ENCODE results near the gene SOCS4. TPM values are rescaled to one million over a fixed set of nuclear protein-coding genes. Genes with fewer than 3 reads are reported as not detected.
A peak's percentile ranks its signal among the peaks of the same experiment; 100 is the strongest.

SOCS4 gene, protein sequence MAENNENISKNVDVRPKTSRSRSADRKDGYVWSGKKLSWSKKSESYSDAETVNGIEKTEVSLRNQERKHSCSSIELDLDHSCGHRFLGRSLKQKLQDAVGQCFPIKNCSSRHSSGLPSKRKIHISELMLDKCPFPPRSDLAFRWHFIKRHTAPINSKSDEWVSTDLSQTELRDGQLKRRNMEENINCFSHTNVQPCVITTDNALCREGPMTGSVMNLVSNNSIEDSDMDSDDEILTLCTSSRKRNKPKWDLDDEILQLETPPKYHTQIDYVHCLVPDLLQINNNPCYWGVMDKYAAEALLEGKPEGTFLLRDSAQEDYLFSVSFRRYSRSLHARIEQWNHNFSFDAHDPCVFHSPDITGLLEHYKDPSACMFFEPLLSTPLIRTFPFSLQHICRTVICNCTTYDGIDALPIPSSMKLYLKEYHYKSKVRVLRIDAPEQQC
- polyA plus RNA-seq (2012; ENCODE audit: insufficient read depth, insufficient read length, low read depth), result 22.7 TPM

- H3K4me3 ChIP-seq (ENCODE audit: low read depth, low read length), result peak within 1 kb of the TSS; percentile 95
- no peaks in the 10 kb centered on the region for H3K9me3 ChIP-seq
- peaks cover 15% of the 10 kb centered on the region; the same call in 1 of the 2 replicates for H3K4me1 ChIP-seq
- H3K36me3 ChIP-seq, result peaks cover 3% of the 10 kb centered on the region
- H3K27me3 ChIP-seq, result no peaks in the 10 kb centered on the region
- TF ChIP-seq, protein P1, sequence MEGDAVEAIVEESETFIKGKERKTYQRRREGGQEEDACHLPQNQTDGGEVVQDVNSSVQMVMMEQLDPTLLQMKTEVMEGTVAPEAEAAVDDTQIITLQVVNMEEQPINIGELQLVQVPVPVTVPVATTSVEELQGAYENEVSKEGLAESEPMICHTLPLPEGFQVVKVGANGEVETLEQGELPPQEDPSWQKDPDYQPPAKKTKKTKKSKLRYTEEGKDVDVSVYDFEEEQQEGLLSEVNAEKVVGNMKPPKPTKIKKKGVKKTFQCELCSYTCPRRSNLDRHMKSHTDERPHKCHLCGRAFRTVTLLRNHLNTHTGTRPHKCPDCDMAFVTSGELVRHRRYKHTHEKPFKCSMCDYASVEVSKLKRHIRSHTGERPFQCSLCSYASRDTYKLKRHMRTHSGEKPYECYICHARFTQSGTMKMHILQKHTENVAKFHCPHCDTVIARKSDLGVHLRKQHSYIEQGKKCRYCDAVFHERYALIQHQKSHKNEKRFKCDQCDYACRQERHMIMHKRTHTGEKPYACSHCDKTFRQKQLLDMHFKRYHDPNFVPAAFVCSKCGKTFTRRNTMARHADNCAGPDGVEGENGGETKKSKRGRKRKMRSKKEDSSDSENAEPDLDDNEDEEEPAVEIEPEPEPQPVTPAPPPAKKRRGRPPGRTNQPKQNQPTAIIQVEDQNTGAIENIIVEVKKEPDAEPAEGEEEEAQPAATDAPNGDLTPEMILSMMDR (IDR thresholded peaks at IDR 0.05; ENCODE audit: low read depth, low read length), result no peak
- DNase-seq, result peak; percentile 97
Observed at GRCh38 chr14:55026793-55027561, at the start of gene SOCS4, which contains the start of gene WDHD1. Gene SOCS4, plus strand, starts transcription at chr14:55027236. Its CDS starts 15,806 bp downstream, at chr14:55043042. Gene WDHD1, minus strand, starts transcription at chr14:55027099. Its CDS starts 312 bp downstream, at chr14:55026787.

DNA sequence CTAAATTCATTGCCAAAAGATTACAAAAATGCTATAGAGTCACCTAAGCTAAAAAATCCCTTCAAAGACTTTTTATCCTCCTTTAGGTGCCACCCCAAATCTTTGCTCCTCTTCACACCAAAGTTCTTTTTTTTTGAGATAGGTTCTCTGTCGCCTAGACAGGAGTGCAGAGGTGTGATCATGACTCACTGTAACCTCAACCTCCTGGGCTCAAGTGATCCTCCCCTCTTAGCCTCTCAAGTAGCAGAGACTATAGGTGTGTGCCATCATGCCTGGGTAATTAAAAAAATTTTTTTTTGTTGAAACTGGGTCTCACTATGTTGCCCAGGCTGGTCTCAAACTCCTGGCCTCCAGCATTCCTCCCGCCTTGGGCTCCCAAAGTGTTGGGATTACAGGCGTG is 48.0 kb upstream of the SOCS4 start:
- no peak for DNase-seq
- no peaks in the 10 kb centered on the region for H3K9me3 ChIP-seq
- H3K4me3 ChIP-seq (ENCODE audit: low read depth, low read length), result no peak overlapping the region
- H3K36me3 ChIP-seq, result peaks cover 38% of the 10 kb centered on the region
- TF ChIP-seq, protein P1 (IDR thresholded peaks at IDR 0.05; ENCODE audit: low read depth, low read length), result no peak
- H3K4me1 ChIP-seq, result no peaks in the 10 kb centered on the region
- H3K27me3 ChIP-seq, result no peaks in the 10 kb centered on the region

GRCh38 chr14:54981698-54982097 is 45.3 kb upstream of the SOCS4 start:
- Histone ChIP-seq H3K36me3 (peaks cover 42% of the 10 kb centered on the region), H3K27me3 (no peaks in the 10 kb centered on the region), H3K9me3 (no peaks in the 10 kb centered on the region), H3K4me1 (no peaks in the 10 kb centered on the region), H3K4me3 (ENCODE audit: low read depth, low read length) (no peak overlapping the region)
- TF ChIP-seq, protein P1 (IDR thresholded peaks at IDR 0.05; ENCODE audit: low read depth, low read length), result no peak; the same call in 1 of the 2 replicates
- DNase-seq, result no peak

DNA sequence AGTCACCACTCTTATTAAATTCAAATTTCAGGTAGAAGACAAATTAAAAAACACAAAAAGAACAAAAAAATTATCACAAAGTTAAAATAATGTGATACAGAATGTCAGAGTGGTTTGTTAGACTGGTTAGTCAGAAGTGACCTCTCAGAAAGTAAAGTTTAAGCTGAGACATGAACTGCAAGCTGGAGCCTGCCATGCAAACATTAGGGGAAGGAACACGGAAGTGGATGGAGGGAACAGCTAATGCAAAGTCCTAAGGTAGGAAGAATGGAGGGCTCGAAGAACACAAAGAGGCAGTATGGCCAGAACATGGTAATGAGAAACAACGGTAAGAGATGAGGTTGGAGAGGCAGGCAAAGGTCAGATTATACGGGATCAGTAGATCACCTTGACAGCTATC is 41.9 kb upstream of the SOCS4 start:
- Histone ChIP-seq H3K27me3 (no peaks in the 10 kb centered on the region), H3K4me1 (no peaks in the 10 kb centered on the region), H3K36me3 (peaks cover 42% of the 10 kb centered on the region), H3K4me3 (ENCODE audit: low read depth, low read length) (no peak overlapping the region), H3K9me3 (no peaks in the 10 kb centered on the region)
- TF ChIP-seq, protein P1 (IDR thresholded peaks at IDR 0.05; ENCODE audit: low read depth, low read length), result no peak
- DNase-seq, result no peak

DNA sequence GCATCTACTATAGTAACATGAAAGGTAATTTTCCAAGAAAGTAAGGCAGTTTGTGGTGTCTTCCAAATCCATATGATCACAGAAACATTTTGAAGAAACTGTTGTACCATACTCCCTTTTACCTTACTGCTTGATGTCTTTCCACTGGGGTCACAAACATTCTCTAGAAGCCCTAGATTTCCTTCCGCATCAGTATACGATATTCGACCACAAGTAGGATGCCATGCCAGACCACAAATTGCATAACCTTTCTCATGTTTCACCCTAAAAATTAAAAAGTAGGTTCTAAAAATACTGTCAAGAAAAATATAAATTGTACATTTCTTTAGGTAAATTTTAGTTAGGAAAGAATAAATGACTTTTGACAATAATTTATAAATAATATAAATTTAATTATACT is 26.7 kb upstream of the SOCS4 start:
- Histone ChIP-seq H3K4me1 (no peaks in the 10 kb centered on the region), H3K36me3 (peaks cover 41% of the 10 kb centered on the region), H3K9me3 (no peaks in the 10 kb centered on the region), H3K4me3 (ENCODE audit: low read depth, low read length) (no peak overlapping the region), H3K27me3 (no peaks in the 10 kb centered on the region)
- DNase-seq, result no peak
- TF ChIP-seq, protein P1 (IDR thresholded peaks at IDR 0.05; ENCODE audit: low read depth, low read length), result no peak

Measured in BE2C (cell line).